ENCODE results near the gene MFAP4. TPM values are rescaled to one million over a fixed set of nuclear protein-coding genes. Genes with fewer than 3 reads are reported as not detected.
A peak's percentile ranks its signal among the peaks of the same experiment; 100 is the strongest.

Gene MFAP4
- total and polyA plus RNA-seq, 2 experiments from 2014 or later: 360 to 739 TPM

- Histone ChIP-seq H3K79me2 (no peaks in the 10 kb centered on the region), H3K9me2 (replicated peaks; ENCODE audit: insufficient read depth) (no peaks in the 10 kb centered on the region), H3K27me3 (no peaks in the 10 kb centered on the region), H3K4me2 (no peak overlapping the region), H3K27ac (peak overlapping the region; percentile 70), H2AFZ (no peak overlapping the region), H3K4me1 (ENCODE audit: insufficient read depth) (peaks cover 16% of the 10 kb centered on the region), H3K9me3 (ENCODE audit: low read depth) (no peaks in the 10 kb centered on the region), H3K36me3 (replicated peaks; ENCODE audit: insufficient read depth, low read depth) (no peaks in the 10 kb centered on the region), H4K20me1 (ENCODE audit: insufficient read depth, poor library complexity, severe bottlenecking) (no peaks in the 10 kb centered on the region), H3K4me3 (no peak overlapping the region)
- TF ChIP-seq EZH2phosphoT487 (IDR thresholded peaks at IDR 0.05; ENCODE audit: low read depth, severe bottlenecking, unreplicated experiment): no peak
- no peak for TF ChIP-seq EZH2 (IDR thresholded peaks at IDR 0.05; ENCODE audit: borderline replicate concordance)
- TF ChIP-seq CTCF (IDR thresholded peaks at IDR 0.05; ENCODE audit: poor library complexity): no peak
- no peak for DNase-seq (ENCODE audit: low spot score)
- WGBS (ENCODE audit: low lambda C conversion rate, missing lambda C conversion rate): 72% methylated on average over 3 of the region's 3 CpGs
Measured at GRCh38 chr17:19417611-19418010, 30.6 kb upstream of the MFAP4 start.

- Histone ChIP-seq H4K20me1 (ENCODE audit: insufficient read depth, poor library complexity, severe bottlenecking) (no peaks in the 10 kb centered on the region), H3K27me3 (no peaks in the 10 kb centered on the region), H3K9me2 (replicated peaks; ENCODE audit: insufficient read depth) (no peaks in the 10 kb centered on the region), H2AFZ (no peak overlapping the region), H3K36me3 (replicated peaks; ENCODE audit: insufficient read depth, low read depth) (no peaks in the 10 kb centered on the region), H3K79me2 (no peaks in the 10 kb centered on the region), H3K4me1 (ENCODE audit: insufficient read depth) (peaks cover 16% of the 10 kb centered on the region), H3K27ac (no peak overlapping the region), H3K9me3 (ENCODE audit: low read depth) (no peaks in the 10 kb centered on the region), H3K4me2 (no peak overlapping the region), H3K4me3 (no peak overlapping the region)
- 95% methylated on average over 16 of the region's 18 CpGs for WGBS (ENCODE audit: low lambda C conversion rate, missing lambda C conversion rate)
- no peak for DNase-seq (ENCODE audit: low spot score)
- no peak for TF ChIP-seq EZH2 (IDR thresholded peaks at IDR 0.05; ENCODE audit: borderline replicate concordance)
- TF ChIP-seq CTCF (IDR thresholded peaks at IDR 0.05; ENCODE audit: poor library complexity): no peak
- no peak for TF ChIP-seq EZH2phosphoT487 (IDR thresholded peaks at IDR 0.05; ENCODE audit: low read depth, severe bottlenecking, unreplicated experiment)
Measured at GRCh38 chr17:19415806-19416775, 29.1 kb upstream of the MFAP4 start.

DNA sequence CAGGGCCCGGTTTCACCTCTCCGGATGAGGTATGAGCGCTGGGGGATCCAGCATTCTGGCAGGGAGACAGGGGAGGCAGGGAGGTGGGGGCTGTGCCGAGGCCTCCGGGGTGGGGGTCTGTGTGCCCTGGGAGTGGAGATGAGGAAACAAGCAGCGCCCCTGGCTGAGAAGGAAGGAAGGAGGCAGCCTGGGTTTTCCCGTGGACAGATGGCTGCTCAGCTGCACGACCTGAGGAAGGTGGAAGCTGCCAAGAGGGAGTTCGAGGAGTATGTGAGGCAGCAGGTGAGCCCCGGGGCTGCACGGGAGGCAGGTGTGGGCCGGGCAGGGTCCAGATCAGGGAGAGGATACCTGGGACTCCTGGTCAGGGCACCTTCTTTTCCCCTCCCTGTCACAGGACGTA is 28.3 kb upstream of the MFAP4 start:
- DNase-seq (ENCODE audit: low spot score): no peak
- Histone ChIP-seq H3K36me3 (replicated peaks; ENCODE audit: insufficient read depth, low read depth) (no peaks in the 10 kb centered on the region), H3K4me3 (no peak overlapping the region), H4K20me1 (ENCODE audit: insufficient read depth, poor library complexity, severe bottlenecking) (no peaks in the 10 kb centered on the region), H3K9me2 (replicated peaks; ENCODE audit: insufficient read depth) (no peaks in the 10 kb centered on the region), H3K79me2 (no peaks in the 10 kb centered on the region), H3K27me3 (no peaks in the 10 kb centered on the region), H3K4me2 (no peak overlapping the region), H2AFZ (no peak overlapping the region), H3K9me3 (ENCODE audit: low read depth) (no peaks in the 10 kb centered on the region), H3K4me1 (ENCODE audit: insufficient read depth) (peaks cover 16% of the 10 kb centered on the region), H3K27ac (no peak overlapping the region)
- TF ChIP-seq EZH2phosphoT487 (IDR thresholded peaks at IDR 0.05; ENCODE audit: low read depth, severe bottlenecking, unreplicated experiment): no peak
- no peak for TF ChIP-seq EZH2 (IDR thresholded peaks at IDR 0.05; ENCODE audit: borderline replicate concordance)
- TF ChIP-seq CTCF (IDR thresholded peaks at IDR 0.05; ENCODE audit: poor library complexity): no peak
- 86% methylated on average over 9 of the region's 13 CpGs for WGBS (ENCODE audit: low lambda C conversion rate, missing lambda C conversion rate)
